Measurements from ENCODE around the gene ELMO3. TPM values are rescaled to one million over a fixed set of nuclear protein-coding genes. Genes with fewer than 3 reads are reported as not detected.

ELMO3 gene
- total RNA-seq, 2 experiments from 2014 or later = 7.6 to 7.8 TPM

- BruUV-seq (replicated peaks) = no TSS peak
Observed at GRCh38 chr16:67197704-67198103, 1.2 kb upstream of the ELMO3 start.

DNA sequence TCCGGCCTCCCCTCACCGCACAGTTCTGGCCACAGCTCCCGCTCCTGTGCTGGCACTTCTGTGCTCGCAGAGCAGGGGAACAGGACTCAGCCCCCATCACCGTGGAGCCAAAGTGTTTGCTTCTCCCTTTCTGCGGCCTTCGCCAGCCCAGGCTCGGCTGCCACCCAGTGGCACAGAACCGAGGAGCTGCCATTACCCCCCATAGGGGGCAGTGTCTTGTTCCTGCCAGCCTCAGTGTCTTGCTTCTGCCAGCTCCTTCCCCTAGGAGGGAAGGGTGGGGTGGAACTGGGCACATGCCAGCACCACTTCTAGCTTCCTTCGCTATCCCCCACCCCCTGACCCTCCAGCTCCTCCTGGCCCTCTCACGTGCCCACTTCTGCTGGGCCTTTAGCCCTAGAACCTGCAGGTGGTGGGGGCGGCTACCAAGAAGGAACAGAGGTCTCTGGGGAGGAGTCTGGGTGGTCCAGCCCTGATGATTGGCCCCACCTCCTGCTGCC lies 645 bp upstream of the ELMO3 start:
- intact Hi-C loops (cut with micrococcal nuclease; ENCODE audit: unreplicated experiment) = no loop called here
- H3K27ac ChIP-seq (ENCODE audit: low read depth, low read length, poor library complexity, severe bottlenecking) = no peak overlapping the region
- no peak overlapping the region for H3K4me3 ChIP-seq (ENCODE audit: low read depth, low read length, poor library complexity, severe bottlenecking)
- peaks cover 6% of the 10 kb centered on the region; the same call in 1 of the 2 replicates for H4K20me1 ChIP-seq (ENCODE audit: insufficient read depth, low read length)
- H3K79me2 ChIP-seq (ENCODE audit: insufficient read depth, low read depth, low read length) = peaks cover 9% of the 10 kb centered on the region
- H3K4me1 ChIP-seq (ENCODE audit: insufficient read depth, low read length, poor library complexity, severe bottlenecking) = peaks cover 9% of the 10 kb centered on the region
- H3K4me2 ChIP-seq (ENCODE audit: low read length) = no peak overlapping the region
- ChIA-PET POLR2A (interaction anchor here (0.6 kb wide), 2 partner anchors 234 to 317 kb away, joined by 4 to 11 read pairs; no protein-coding TSS in a partner anchor), CTCF (ENCODE audit: unreplicated experiment) (no interaction called here)
- peak; percentile 35 for DNase-seq (ENCODE audit: low spot score)
- no peak overlapping the region for H2AFZ ChIP-seq (ENCODE audit: low read length)
- no peaks in the 10 kb centered on the region for H3K9me3 ChIP-seq (ENCODE audit: low read length)
- BruUV-seq (replicated peaks) = TSS peak; percentile 74
- peaks cover 96% of the 10 kb centered on the region for H3K36me3 ChIP-seq (ENCODE audit: insufficient read depth, low read length)
- no peaks in the 10 kb centered on the region for H3K9me2 ChIP-seq (ENCODE audit: insufficient read depth, low read length)
- TF ChIP-seq CTCF (conservative IDR thresholded peaks at IDR 0.05; ENCODE audit: low read length) (peak; percentile 82), EZH2phosphoT487 (IDR thresholded peaks at IDR 0.05; ENCODE audit: borderline replicate concordance, low read depth, low read length) (no peak)

More at GRCh38 chr16:67197704-67198103, 1.2 kb upstream of the ELMO3 start:
- TF ChIP-seq EZH2phosphoT487 (IDR thresholded peaks at IDR 0.05; ENCODE audit: borderline replicate concordance, low read depth, low read length) (no peak), CTCF (conservative IDR thresholded peaks at IDR 0.05; ENCODE audit: low read length) (no peak)
- Histone ChIP-seq H3K4me2 (ENCODE audit: low read length) (no peak overlapping the region), H3K27ac (ENCODE audit: low read depth, low read length, poor library complexity, severe bottlenecking) (no peak overlapping the region), H3K9me2 (ENCODE audit: insufficient read depth, low read length) (no peaks in the 10 kb centered on the region), H3K4me1 (ENCODE audit: insufficient read depth, low read length, poor library complexity, severe bottlenecking) (peaks cover 13% of the 10 kb centered on the region), H3K4me3 (ENCODE audit: low read depth, low read length, poor library complexity, severe bottlenecking) (no peak overlapping the region), H3K36me3 (ENCODE audit: insufficient read depth, low read length) (peaks cover 95% of the 10 kb centered on the region), H4K20me1 (ENCODE audit: insufficient read depth, low read length) (peaks cover 9% of the 10 kb centered on the region; the same call in 1 of the 2 replicates), H3K9me3 (ENCODE audit: low read length) (no peaks in the 10 kb centered on the region), H3K79me2 (ENCODE audit: insufficient read depth, low read depth, low read length) (peaks cover 15% of the 10 kb centered on the region), H2AFZ (ENCODE audit: low read length) (no peak overlapping the region)
- CTCF ChIA-PET (ENCODE audit: unreplicated experiment) = interaction anchor here (0.6 kb wide), 1 partner anchor 50 kb away, joined by 3 read pairs; the partner anchor contains the start of gene FHOD1
- intact Hi-C loops (cut with micrococcal nuclease; ENCODE audit: unreplicated experiment) = no loop called here
- no peak for DNase-seq (ENCODE audit: low spot score)
- POLR2A ChIA-PET = interaction anchor here (0.6 kb wide), 2 partner anchors 234 to 317 kb away, joined by 4 to 11 read pairs; no protein-coding TSS in a partner anchor

DNA sequence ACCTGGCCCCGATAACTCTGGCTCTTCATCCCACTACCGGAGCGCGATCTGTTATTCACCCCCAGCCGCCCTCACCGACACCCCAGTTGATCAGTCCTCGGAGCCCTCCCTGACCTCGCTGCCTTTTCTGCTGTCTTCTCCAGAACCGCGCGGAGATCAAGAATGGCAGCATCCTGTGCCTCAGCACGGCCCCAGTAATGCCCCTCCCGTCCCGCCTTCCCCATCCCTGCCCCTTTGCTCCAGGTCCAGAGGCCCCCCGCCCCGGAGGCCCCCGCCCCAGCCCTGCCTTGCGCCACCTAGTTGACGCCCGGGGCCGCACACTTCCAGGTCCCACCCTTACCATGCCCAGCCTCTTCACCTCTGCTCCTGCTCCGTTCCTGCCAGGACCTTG lies 872 bp downstream of the ELMO3 start:
- intact Hi-C loops (cut with micrococcal nuclease; ENCODE audit: unreplicated experiment) = no loop called here
- POLR2A ChIA-PET = no interaction called here
- H3K9me3 ChIP-seq (ENCODE audit: low read length) = no peaks in the 10 kb centered on the region
- H4K20me1 ChIP-seq (ENCODE audit: insufficient read depth, low read length) = no peaks in the 10 kb centered on the region
- CTCF ChIA-PET (ENCODE audit: unreplicated experiment) = no interaction called here
- H3K4me3 ChIP-seq (ENCODE audit: low read depth, low read length, poor library complexity, severe bottlenecking) = no peak overlapping the region
- no TSS peak for BruUV-seq (replicated peaks)
- H3K27ac ChIP-seq (ENCODE audit: low read depth, low read length, poor library complexity, severe bottlenecking) = no peak overlapping the region
- H3K36me3 ChIP-seq (ENCODE audit: insufficient read depth, low read length) = peaks cover 93% of the 10 kb centered on the region
- H3K79me2 ChIP-seq (ENCODE audit: insufficient read depth, low read depth, low read length) = no peaks in the 10 kb centered on the region
- no peak overlapping the region for H2AFZ ChIP-seq (ENCODE audit: low read length)
- H3K4me2 ChIP-seq (ENCODE audit: low read length) = no peak overlapping the region
- no peaks in the 10 kb centered on the region for H3K9me2 ChIP-seq (ENCODE audit: insufficient read depth, low read length)
- DNase-seq (ENCODE audit: low spot score) = no peak
- H3K4me1 ChIP-seq (ENCODE audit: insufficient read depth, low read length, poor library complexity, severe bottlenecking) = no peaks in the 10 kb centered on the region
- TF ChIP-seq EZH2phosphoT487 (IDR thresholded peaks at IDR 0.05; ENCODE audit: borderline replicate concordance, low read depth, low read length) (no peak), CTCF (conservative IDR thresholded peaks at IDR 0.05; ENCODE audit: low read length) (no peak; the same call in 1 of the 2 replicates)
